ENCODE results near the gene NHEJ1. TPM values are rescaled to one million over a fixed set of nuclear protein-coding genes. Genes with fewer than 3 reads are reported as not detected.

The NHEJ1 gene
- polyA plus RNA-seq, 1 of the 3 experiments (the other 2 are of a cell fraction) = 16.3 TPM

DNA sequence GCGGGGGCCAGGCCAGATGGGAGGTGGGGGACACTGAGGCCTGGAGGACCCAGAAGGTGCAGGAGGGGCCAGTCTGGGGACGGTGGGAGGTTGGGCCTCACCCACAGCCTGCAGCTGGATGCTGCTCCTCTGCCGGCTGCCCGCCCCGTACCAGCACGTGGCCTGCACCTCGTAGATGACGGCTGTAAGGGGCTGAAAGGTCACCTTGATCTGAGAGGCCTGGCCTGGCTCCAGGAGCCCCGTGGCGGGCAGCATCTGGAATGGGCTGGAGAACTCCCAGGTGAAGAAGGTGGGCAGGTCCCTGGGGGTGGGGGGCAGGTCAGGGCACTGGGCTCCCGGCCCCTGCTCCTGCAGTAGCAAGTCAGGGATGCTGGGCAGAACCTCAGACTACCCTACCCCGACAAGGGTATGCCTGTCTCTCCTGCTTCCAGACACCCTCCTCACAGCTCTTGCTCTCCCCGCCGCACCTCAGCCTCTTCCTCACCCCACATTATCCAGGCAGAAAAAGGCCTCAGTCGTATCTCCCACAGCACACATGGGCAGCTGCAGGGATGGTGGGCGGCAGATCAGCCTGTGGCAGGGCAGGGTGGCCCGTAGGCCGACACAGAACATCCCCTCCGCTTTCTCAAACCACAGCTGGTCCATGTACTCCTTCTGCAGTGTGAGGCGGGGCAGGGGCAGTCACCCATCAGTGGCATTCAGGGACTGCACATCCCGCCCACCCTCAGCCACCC is 129.4 kb downstream of the NHEJ1 start:
- H2AFZ ChIP-seq (ENCODE audit: low read depth) = no peak overlapping the region
- POLR2A ChIA-PET = no interaction called here
- no peak overlapping the region for H3K4me3 ChIP-seq (ENCODE audit: low read depth in 2 of 2, low read length in 1 of 2)
- H3K79me2 ChIP-seq (ENCODE audit: insufficient read depth) = no peaks in the 10 kb centered on the region
- H3K27me3 ChIP-seq (ENCODE audit: insufficient read depth) = peaks cover 10% of the 10 kb centered on the region; the same call in 1 of the 2 replicates
- no peaks in the 10 kb centered on the region for H3K9me3 ChIP-seq
- no peaks in the 10 kb centered on the region for H3K9me2 ChIP-seq
- H3K4me2 ChIP-seq = no peak overlapping the region
- no peaks in the 10 kb centered on the region for H4K20me1 ChIP-seq (ENCODE audit: insufficient read depth)
- H3K9ac ChIP-seq = no peak overlapping the region
- CTCF ChIA-PET = interaction anchor here (0.8 to 10.9 kb wide), 18 partner anchors 9 to 179 kb away, joined by 3 to 238 read pairs (median 25); partner anchors contain the start of genes CFAP65, IHH and NHEJ1
- H3K36me3 ChIP-seq (replicated peaks in 1 of 2; ENCODE audit: control insufficient read depth in 1 of 2, insufficient read depth in 2 of 2, low read length in 1 of 2) = no peaks in the 10 kb centered on the region
- no peak for DNase-seq
- 70% methylated on average over 10 of the region's 21 CpGs for WGBS (ENCODE audit: low lambda C conversion rate)
- no peaks in the 10 kb centered on the region for H3F3A ChIP-seq (replicated peaks; ENCODE audit: insufficient read depth)
- H3K27ac ChIP-seq (ENCODE audit: low read depth in 2 of 2, low read length in 1 of 2) = no peak overlapping the region
- peaks cover 0 to 5% of the 10 kb centered on the region in 2 experiments; a peak in 1 of 4 replicates for H3K4me1 ChIP-seq (ENCODE audit: control insufficient read depth in 1 of 2, insufficient read depth in 2 of 2, low read depth in 1 of 2, low read length in 1 of 2)
- TF ChIP-seq TAF1 (IDR thresholded peaks at IDR 0.05; ENCODE audit: borderline replicate concordance, low read depth, low read length) (no peak), EP300 (IDR thresholded peaks at IDR 0.05; ENCODE audit: borderline replicate concordance in 1 of 2, low read depth in 1 of 2, low read length in 1 of 2) (no peak), SIN3A (IDR thresholded peaks at IDR 0.05; ENCODE audit: borderline replicate concordance, low read depth, low read length) (no peak), YY1 (IDR thresholded peaks at IDR 0.05; ENCODE audit: low read depth) (no peak), NFIC (IDR thresholded peaks at IDR 0.05; ENCODE audit: borderline replicate concordance) (no peak), JUND (IDR thresholded peaks at IDR 0.05) (no peak), GATA2 (CRISPR knock-in tag; IDR thresholded peaks at IDR 0.05) (no peak), FOXJ3 (CRISPR knock-in tag; IDR thresholded peaks at IDR 0.05) (no peak), FOXM1 (IDR thresholded peaks at IDR 0.05; ENCODE audit: low read depth) (no peak), GABPA (IDR thresholded peaks at IDR 0.05; ENCODE audit: low read depth) (no peak), RAD21 (IDR thresholded peaks at IDR 0.05; ENCODE audit: low read length) (no peak), MXI1 (IDR thresholded peaks at IDR 0.05; ENCODE audit: low read depth, low read length) (no peak)
- TF ChIP-seq, protein P1, sequence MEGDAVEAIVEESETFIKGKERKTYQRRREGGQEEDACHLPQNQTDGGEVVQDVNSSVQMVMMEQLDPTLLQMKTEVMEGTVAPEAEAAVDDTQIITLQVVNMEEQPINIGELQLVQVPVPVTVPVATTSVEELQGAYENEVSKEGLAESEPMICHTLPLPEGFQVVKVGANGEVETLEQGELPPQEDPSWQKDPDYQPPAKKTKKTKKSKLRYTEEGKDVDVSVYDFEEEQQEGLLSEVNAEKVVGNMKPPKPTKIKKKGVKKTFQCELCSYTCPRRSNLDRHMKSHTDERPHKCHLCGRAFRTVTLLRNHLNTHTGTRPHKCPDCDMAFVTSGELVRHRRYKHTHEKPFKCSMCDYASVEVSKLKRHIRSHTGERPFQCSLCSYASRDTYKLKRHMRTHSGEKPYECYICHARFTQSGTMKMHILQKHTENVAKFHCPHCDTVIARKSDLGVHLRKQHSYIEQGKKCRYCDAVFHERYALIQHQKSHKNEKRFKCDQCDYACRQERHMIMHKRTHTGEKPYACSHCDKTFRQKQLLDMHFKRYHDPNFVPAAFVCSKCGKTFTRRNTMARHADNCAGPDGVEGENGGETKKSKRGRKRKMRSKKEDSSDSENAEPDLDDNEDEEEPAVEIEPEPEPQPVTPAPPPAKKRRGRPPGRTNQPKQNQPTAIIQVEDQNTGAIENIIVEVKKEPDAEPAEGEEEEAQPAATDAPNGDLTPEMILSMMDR (IDR thresholded peaks at IDR 0.05) = no peak
- TF ChIP-seq, protein P2, sequence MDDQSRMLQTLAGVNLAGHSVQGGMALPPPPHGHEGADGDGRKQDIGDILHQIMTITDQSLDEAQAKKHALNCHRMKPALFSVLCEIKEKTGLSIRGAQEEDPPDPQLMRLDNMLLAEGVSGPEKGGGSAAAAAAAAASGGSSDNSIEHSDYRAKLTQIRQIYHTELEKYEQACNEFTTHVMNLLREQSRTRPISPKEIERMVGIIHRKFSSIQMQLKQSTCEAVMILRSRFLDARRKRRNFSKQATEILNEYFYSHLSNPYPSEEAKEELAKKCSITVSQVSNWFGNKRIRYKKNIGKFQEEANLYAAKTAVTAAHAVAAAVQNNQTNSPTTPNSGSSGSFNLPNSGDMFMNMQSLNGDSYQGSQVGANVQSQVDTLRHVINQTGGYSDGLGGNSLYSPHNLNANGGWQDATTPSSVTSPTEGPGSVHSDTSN (IDR thresholded peaks at IDR 0.05) = no peak
- TF ChIP-seq, protein P3, sequence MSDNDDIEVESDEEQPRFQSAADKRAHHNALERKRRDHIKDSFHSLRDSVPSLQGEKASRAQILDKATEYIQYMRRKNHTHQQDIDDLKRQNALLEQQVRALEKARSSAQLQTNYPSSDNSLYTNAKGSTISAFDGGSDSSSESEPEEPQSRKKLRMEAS (IDR thresholded peaks at IDR 0.05; ENCODE audit: low read depth) = no peak
- TF ChIP-seq, protein P4, sequence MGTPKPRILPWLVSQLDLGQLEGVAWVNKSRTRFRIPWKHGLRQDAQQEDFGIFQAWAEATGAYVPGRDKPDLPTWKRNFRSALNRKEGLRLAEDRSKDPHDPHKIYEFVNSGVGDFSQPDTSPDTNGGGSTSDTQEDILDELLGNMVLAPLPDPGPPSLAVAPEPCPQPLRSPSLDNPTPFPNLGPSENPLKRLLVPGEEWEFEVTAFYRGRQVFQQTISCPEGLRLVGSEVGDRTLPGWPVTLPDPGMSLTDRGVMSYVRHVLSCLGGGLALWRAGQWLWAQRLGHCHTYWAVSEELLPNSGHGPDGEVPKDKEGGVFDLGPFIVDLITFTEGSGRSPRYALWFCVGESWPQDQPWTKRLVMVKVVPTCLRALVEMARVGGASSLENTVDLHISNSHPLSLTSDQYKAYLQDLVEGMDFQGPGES (IDR thresholded peaks at IDR 0.05; ENCODE audit: low read depth, low read length) = no peak
